K562 (cell line): ENCODE results near the gene CCDC148. TPM values are rescaled to one million over a fixed set of nuclear protein-coding genes. Genes with fewer than 3 reads are reported as not detected.

Experiments
- ATAC-seq: fragments of 200-7000 bp; cut with Tn5 transposase; 3 replicates; pipeline ENCODE4 v1.9.1; 2020; ENCODE audit warnings: moderate library complexity
- BruUV-seq: library from RNA; stranded (reverse); fragments of 400-500 nt; replicated peaks from 2 replicates; lab custom pipeline; 2021; lab: Mats Ljungman, UMichigan
- CTCF ChIA-PET: fragments of 300-600 bp; formaldehyde crosslinking; extraction: SDS; loops from one replicate; lab custom pipeline; 2021; ENCODE audit warnings: low intra/inter-chr PET ratio; lab: Yijun Ruan, JAX
- POLR2A ChIA-PET: fragments of 300-600, 350-650 bp; sonication (Branson Sonifier 250); formaldehyde crosslinking; extraction: SDS; loops from one replicate; lab custom pipeline; 2021; ENCODE audit warnings: antibody characterized with exemption, inconsistent platforms; lab: Yijun Ruan, JAX
- DNase-seq, 4 experiments: peaks; one replicate each; pipeline versions ENCODE4 v3.0.0 to v3.0.0-alpha.2; 2011 to 2018; ENCODE audit warnings: low spot score in 3 of 4, mixed read lengths in 3 of 4; ENCODE audit errors: extremely low read depth in 1 of 4
- FAIRE-seq: peaks from 2 replicates; lab custom pipeline; 2011; peaks lifted over from hg19 to GRCh38; lab: Jason Lieb, UNC
- H2AFZ ChIP-seq: 2 replicates; pipeline ENCODE4 v1.6.0; 2011; ENCODE audit warnings: low read depth, low read length, control low read depth, inconsistent platforms
- H3K27ac ChIP-seq: fragments of 200-600 bp; 3 replicates; pipeline ENCODE4 v1.8.0; 2011; ENCODE audit warnings: low read depth, mild to moderate bottlenecking, control low read depth, inconsistent platforms, low read length, moderate library complexity, mixed read lengths; ENCODE audit errors: extremely low read depth
- H3K27me3 ChIP-seq, 2 experiments: fragments of 300-600 bp in 1 of 2; 2 replicates in 1 of 2; 3 replicates in 1 of 2; pipeline versions ENCODE4 v1.6.0 to v1.8.0; 2011; ENCODE audit warnings: inconsistent platforms in 2 of 2, low read length in 2 of 2, mild to moderate bottlenecking in 1 of 2, mixed read lengths in 1 of 2, moderate library complexity in 1 of 2; ENCODE audit not compliant: control insufficient read depth in 2 of 2, insufficient read depth in 2 of 2
- H3K36me3 ChIP-seq: fragments of 300-600 bp; 3 replicates; pipeline ENCODE4 v1.8.0; 2011; ENCODE audit warnings: mild to moderate bottlenecking, low read length, inconsistent platforms; ENCODE audit not compliant: control insufficient read depth, insufficient read depth
- H3K4me1 ChIP-seq, 2 experiments: fragments of 200-600 bp in 1 of 2; replicated peaks in 1 of 2; 2 replicates in 1 of 2; 3 replicates in 1 of 2; pipeline versions ENCODE4 v1.5.1 to v1.8.0; 2011; ENCODE audit warnings: inconsistent platforms in 2 of 2, low read length in 2 of 2, mild to moderate bottlenecking in 1 of 2, mixed read lengths in 1 of 2, moderate library complexity in 1 of 2; ENCODE audit not compliant: control insufficient read depth in 2 of 2, insufficient read depth in 2 of 2
- H3K4me2 ChIP-seq: 2 replicates; pipeline ENCODE4 v1.6.1; 2011; ENCODE audit warnings: low read length, control low read depth, inconsistent platforms, mixed read lengths; ENCODE audit not compliant: insufficient read depth
- H3K4me3 ChIP-seq: fragments of 200-600 bp; sonication (generic), shearing (Covaris generic); 2 replicates; pipeline ENCODE4 v1.5.1; 2016; ENCODE audit warnings: control low read depth, inconsistent platforms
- H3K79me2 ChIP-seq: fragments of 200-600 bp; 3 replicates; pipeline ENCODE4 v1.8.0; 2011; ENCODE audit warnings: low read length, inconsistent platforms; ENCODE audit not compliant: control insufficient read depth, insufficient read depth
- H3K9ac ChIP-seq, 2 experiments: 2 replicates each; pipeline versions ENCODE4 v1.6.0 to v1.6.1; 2011; ENCODE audit warnings: low read depth in 2 of 2, low read length in 2 of 2, control low read depth in 1 of 2, inconsistent platforms in 1 of 2, mild to moderate bottlenecking in 1 of 2, mixed read lengths in 1 of 2; ENCODE audit not compliant: insufficient read depth in 1 of 2
- H3K9me1 ChIP-seq: one replicate; pipeline ENCODE4 v1.6.0; 2011; ENCODE audit warnings: inconsistent platforms, mild to moderate bottlenecking, low read length, moderate library complexity; ENCODE audit not compliant: control insufficient read depth, insufficient read depth
- H3K9me3 ChIP-seq: replicated peaks from 2 replicates; pipeline ENCODE4 v1.5.1; 2011; ENCODE audit warnings: low read depth, low read length, inconsistent platforms; ENCODE audit not compliant: control insufficient read depth, insufficient read depth
- H4K20me1 ChIP-seq: replicated peaks from 2 replicates; pipeline ENCODE4 v1.6.1; 2011; ENCODE audit warnings: low read length, inconsistent platforms, mixed read lengths; ENCODE audit not compliant: control insufficient read depth, insufficient read depth
- BRD9 ChIP-seq: fragments of 450-650 bp; IDR thresholded peaks from 2 replicates; pipeline ENCODE4 v1.6.1; 2018; ENCODE audit warnings: low read depth; ENCODE audit not compliant: partially characterized antibody
- HDGF ChIP-seq: fragments of 450-650 bp; IDR thresholded peaks from 2 replicates; pipeline ENCODE4 v1.6.1; 2016
- MAZ ChIP-seq, 2 experiments: fragments of 450-650 bp in 1 of 2; sonication (generic) in 1 of 2; formaldehyde crosslinking; IDR thresholded peaks in 1 of 2; conservative IDR thresholded peaks in 1 of 2; 2 replicates each; pipeline versions ENCODE4 v1.4.0 to v1.5.0; 2020; ENCODE audit warnings: mild to moderate bottlenecking in 1 of 2, missing genetic modification reagents in 1 of 2
- MECOM ChIP-seq: fragments of 250-450 bp; sonication (Bioruptor Pico); IDR thresholded peaks from 2 replicates; pipeline ENCODE4 v1.8.0; 2022; ENCODE audit warnings: inconsistent platforms
- NCOA1 ChIP-seq: fragments of 450-650 bp; IDR thresholded peaks from 2 replicates; pipeline ENCODE4 v1.6.1; 2016; ENCODE audit warnings: low read depth
- NR4A1 ChIP-seq, 2 experiments: fragments of 250-450 bp in 1 of 2; fragments of 450-650 bp in 1 of 2; sonication (Bioruptor Pico) in 1 of 2; IDR thresholded peaks; 2 replicates each; pipeline versions ENCODE4 v1.4.0 to v1.6.1; 2016 to 2020; ENCODE audit warnings: mild to moderate bottlenecking in 2 of 2, missing compliant biosample characterization in 1 of 2, missing genetic modification characterization in 1 of 2, moderate library complexity in 1 of 2
- OTX1 ChIP-seq: fragments of 450-650 bp; formaldehyde crosslinking; IDR thresholded peaks from 2 replicates; pipeline ENCODE4 v1.4.0; 2022; ENCODE audit warnings: mild to moderate bottlenecking
- PATZ1 ChIP-seq: fragments of 250-450 bp; sonication (Bioruptor Pico); IDR thresholded peaks from 2 replicates; pipeline ENCODE4 v1.5.0; 2020; ENCODE audit warnings: mild to moderate bottlenecking, borderline replicate concordance
- PCBP1 ChIP-seq: fragments of 200-400 bp; formaldehyde crosslinking; IDR thresholded peaks from 2 replicates; pipeline ENCODE4 v1.6.1; 2018; ENCODE audit warnings: mild to moderate bottlenecking, low read depth, low read length; ENCODE audit not compliant: poor library complexity, severe bottlenecking
- PRDM10 ChIP-seq: fragments of 450-650 bp; IDR thresholded peaks from 2 replicates; pipeline ENCODE4 v1.6.1; 2018; ENCODE audit not compliant: partially characterized antibody
- RFX1 ChIP-seq: fragments of 450-650 bp; IDR thresholded peaks from 2 replicates; pipeline ENCODE4 v1.6.1; 2016; ENCODE audit warnings: mild to moderate bottlenecking, moderate library complexity
- TAF1 ChIP-seq: IDR thresholded peaks from 2 replicates; pipeline ENCODE4 v1.6.1; 2011; ENCODE audit warnings: mild to moderate bottlenecking, low read length, moderate library complexity; ENCODE audit not compliant: insufficient read depth, control insufficient read depth, severe bottlenecking; ENCODE audit errors: extremely low read depth
- TBP ChIP-seq: optimal IDR thresholded peaks from 2 replicates; pipeline ENCODE3; 2011; ENCODE audit warnings: low read depth, low read length, improper control_type of control experiment
- ZNF197 ChIP-seq: fragments of 200-800 bp; sonication (Bioruptor generic); IDR thresholded peaks from 2 replicates; pipeline ENCODE4 v1.6.1; 2016; ENCODE audit warnings: low read depth, missing genetic modification characterization, missing compliant biosample characterization
- ZNF212 ChIP-seq: fragments of 450-650 bp; formaldehyde crosslinking; IDR thresholded peaks from 2 replicates; pipeline ENCODE4 v1.4.0; 2020; ENCODE audit warnings: mild to moderate bottlenecking
- ZNF41 ChIP-seq: fragments of 250-450 bp; sonication (Bioruptor Pico); conservative IDR thresholded peaks from 2 replicates; pipeline ENCODE4 v1.4.0; 2020; ENCODE audit warnings: mild to moderate bottlenecking
- WGBS: fragments of 100-300 bp; shearing (Covaris generic); methylation state at CpG from one replicate; pipeline ENCODE4 v1.1.6; 2016; ENCODE audit warnings: low coverage, mixed read lengths; ENCODE audit not compliant: insufficient coverage; ENCODE audit errors: missing lambda C conversion rate; 5-methylcytosine and 5-hydroxymethylcytosine counted together
- in situ Hi-C: fragments of 300-500 bp; cut with MboI; formaldehyde crosslinking; loops from 4 replicates; pipeline ENCODE4 v1.15.0; 2018; ENCODE audit warnings: inconsistent platforms, mixed read lengths
- intact Hi-C: fragments of 100-400 bp; cut with micrococcal nuclease; formaldehyde crosslinking; loops from 2 replicates; pipeline ENCODE4 v1.14.2; 2022
- polyA plus RNA-seq, 8 experiments: library from polyadenylated mRNA; depleted of rRNA in 4 of 8; stranded (reverse) in 5 of 8; unstranded in 3 of 8; fragments of >200 nt; fragmentation: Nextera tagmentation in 2 of 8; fragmentation: Illumina TruSeq in 1 of 8; extraction: Ambion mirVana in 2 of 8; extraction: Trizol in 1 of 8; gene quantifications; 2 replicates each; pipeline versions ENCODE4 v1.2.1 to v1.2.3, GENCODE V29; 2011 to 2014; ENCODE audit warnings: inconsistent platforms in 1 of 8, missing spikeins in 1 of 8
- total RNA-seq, 7 experiments: library from RNA; depleted of rRNA in 6 of 7; stranded (reverse); fragments of >200 nt in 6 of 7; fragmentation: Illumina TruSeq in 2 of 7; extraction: Trizol in 2 of 7; gene quantifications; 2 replicates each; pipeline versions ENCODE4 v1.2.1 to v1.2.3, GENCODE V29; 2011 to 2021; ENCODE audit warnings: low replicate concordance in 1 of 7

CCDC148 gene
- total and polyA plus RNA-seq, 9 of the 15 experiments (the other 6 are each of a cell fraction or from before 2014, with no cell fraction given): 0.10 to 1.4 (median 0.65) TPM

GRCh38 chr2:158403237-158403636, 53.3 kb downstream of the CCDC148 start:
- FAIRE-seq: no peak
- Histone ChIP-seq H3K79me2 (no peaks in the 10 kb centered on the region), H3K4me1 (no peaks in the 10 kb centered on the region), H3K4me2 (no peak overlapping the region), H3K9ac (no peak overlapping the region), H3K9me1 (no peaks in the 10 kb centered on the region), H3K9me3 (no peaks in the 10 kb centered on the region), H2AFZ (no peak overlapping the region), H3K27ac (no peak overlapping the region), H3K4me3 (no peak overlapping the region), H3K36me3 (no peaks in the 10 kb centered on the region), H3K27me3 (no peaks in the 10 kb centered on the region), H4K20me1 (no peaks in the 10 kb centered on the region)
- POLR2A ChIA-PET: no interaction called here
- 14% methylated on average over 1 of the region's 1 CpG for WGBS
- in situ Hi-C loops (no loop called here), intact Hi-C loops (no loop called here)
- CTCF ChIA-PET: no interaction called here
- no peak for DNase-seq
- no TSS peak for BruUV-seq
- no peak for ATAC-seq
- TF ChIP-seq OTX1 (CRISPR knock-in tag) (no peak), PATZ1 (CRISPR knock-in tag) (no peak), TAF1 (no peak), PRDM10 (no peak), NR4A1 (CRISPR knock-in tag; IDR thresholded peaks at IDR 0.05) (no peak), NR4A1 (tag; IDR thresholded peaks at IDR 0.05) (no peak), ZNF197 (CRISPR knock-in tag) (no peak), TBP (no peak), MAZ (CRISPR knock-in tag; conservative IDR thresholded peaks at IDR 0.05 in 1 of 2, IDR thresholded peaks at IDR 0.05 in 1 of 2) (no peak), RFX1 (no peak), HDGF (no peak), NCOA1 (no peak), BRD9 (no peak), ZNF212 (CRISPR knock-in tag) (no peak), MECOM (CRISPR knock-in tag) (no peak), ZNF41 (CRISPR knock-in tag) (no peak), PCBP1 (no peak)
